Measurements from ENCODE around the gene HACE1.

- TF ChIP-seq CTCF (IDR thresholded peaks at IDR 0.05) (no peak), EP300 (IDR thresholded peaks at IDR 0.05; ENCODE audit: low read depth) (no peak), POLR2A (IDR thresholded peaks at IDR 0.05) (no peak), POLR2AphosphoS5 (IDR thresholded peaks at IDR 0.05) (no peak)
Measured at GRCh38 chr6:104698979-104699378, 160.7 kb downstream of the HACE1 start.
